DOHH2 (cell line): Measurements from ENCODE around the gene CFAP157.

ENCODE experiments used
- H3F3A ChIP-seq: fragments of 200-600 bp; sonication (generic), shearing (Covaris generic); 2 replicates; pipeline ENCODE4 v1.6.0; 2016; ENCODE audit warnings: antibody characterized with exemption, mild to moderate bottlenecking; ENCODE audit not compliant: control insufficient read depth, insufficient read depth
- H3K27ac ChIP-seq: fragments of 200-600 bp; sonication (generic); 2 replicates; pipeline ENCODE4 v1.5.1; 2014; ENCODE audit warnings: low read depth, mild to moderate bottlenecking, low read length, moderate library complexity
- H3K27me3 ChIP-seq: fragments of 200-600 bp; sonication (generic); 2 replicates; pipeline ENCODE4 v1.6.1; 2014; ENCODE audit warnings: mild to moderate bottlenecking, low read length, mixed read lengths; ENCODE audit not compliant: control insufficient read depth
- H3K36me3 ChIP-seq: fragments of 200-600 bp; sonication (generic); 2 replicates; pipeline ENCODE4 v1.6.1; 2014; ENCODE audit warnings: mild to moderate bottlenecking, low read length, moderate library complexity, mixed read lengths; ENCODE audit not compliant: control insufficient read depth
- H3K4me1 ChIP-seq: fragments of 200-600 bp; sonication (generic); 2 replicates; pipeline ENCODE4 v1.6.1; 2014; ENCODE audit warnings: mild to moderate bottlenecking, low read length, mixed read lengths; ENCODE audit not compliant: control insufficient read depth
- H3K4me2 ChIP-seq: fragments of 200-600 bp; sonication (generic); 2 replicates; pipeline ENCODE4 v1.6.0; 2014; ENCODE audit warnings: mild to moderate bottlenecking, low read length, moderate library complexity
- H3K4me3 ChIP-seq: fragments of 200-600 bp; sonication (generic); 2 replicates; pipeline ENCODE4 v1.5.1; 2014; ENCODE audit warnings: mild to moderate bottlenecking, low read length, mixed read lengths
- H3K79me2 ChIP-seq: fragments of 200-600 bp; sonication (generic); 2 replicates; pipeline ENCODE4 v1.6.1; 2014; ENCODE audit warnings: mild to moderate bottlenecking, low read length, mixed read lengths; ENCODE audit not compliant: control insufficient read depth
- H3K9me2 ChIP-seq: fragments of 200-600 bp; sonication (generic); replicated peaks from 2 replicates; pipeline ENCODE4 v1.6.1; 2014; ENCODE audit warnings: mild to moderate bottlenecking, low read length, mixed read lengths; ENCODE audit not compliant: control insufficient read depth
- H3K9me3 ChIP-seq: fragments of 200-600 bp; sonication (generic); 2 replicates; pipeline ENCODE4 v1.6.1; 2014; ENCODE audit warnings: antibody characterized with exemption, low read length, mixed read lengths; ENCODE audit not compliant: control insufficient read depth, insufficient read depth
- H4K20me1 ChIP-seq: fragments of 200-600 bp; sonication (generic); 2 replicates; pipeline ENCODE4 v1.6.0; 2014; ENCODE audit warnings: low read depth, mild to moderate bottlenecking, antibody characterized with exemption, low read length, moderate library complexity; ENCODE audit not compliant: control insufficient read depth, insufficient read depth
- CTCF ChIP-seq: fragments of 200-600 bp; sonication (generic); IDR thresholded peaks from one replicate; pipeline ENCODE4 v1.5.1; 2014; ENCODE audit warnings: antibody characterized with exemption, mild to moderate bottlenecking, low read depth, low read length; ENCODE audit not compliant: poor library complexity, severe bottlenecking
- EZH2phosphoT487 ChIP-seq: fragments of 200-600 bp; sonication (generic); IDR thresholded peaks from 2 replicates; pipeline ENCODE4 v1.6.1; 2017; ENCODE audit warnings: borderline replicate concordance, mild to moderate bottlenecking, antibody characterized with exemption, low read length, moderate library complexity, mixed read lengths

CFAP157 gene

GRCh38 chr9:127720031-127720864 lies 13.5 kb downstream of the CFAP157 start:
- Histone ChIP-seq H3K9me2 (no peaks in the 10 kb centered on the region), H3K27me3 (0 out of 2 replicates have a peak, but pooled peaks cover 3% of the 10 kb centered on the region), H4K20me1 (no peaks in the 10 kb centered on the region), H3K36me3 (no peaks in the 10 kb centered on the region), H3K9me3 (no peaks in the 10 kb centered on the region), H3F3A (no peaks in the 10 kb centered on the region), H3K4me3 (no peak overlapping the region), H3K27ac (no peak overlapping the region), H3K4me2 (no peak overlapping the region), H3K79me2 (no peaks in the 10 kb centered on the region), H3K4me1 (peaks cover 23% of the 10 kb centered on the region)
- TF ChIP-seq EZH2phosphoT487 (no peak), CTCF (no peak)

GRCh38 chr9:127720865-127721227 lies 14.1 kb downstream of the CFAP157 start:
- H3K79me2 ChIP-seq = no peaks in the 10 kb centered on the region
- H3K36me3 ChIP-seq = no peaks in the 10 kb centered on the region
- H3K9me2 ChIP-seq = no peaks in the 10 kb centered on the region

GRCh38 chr9:127721391-127721821 lies 14.6 kb downstream of the CFAP157 start:
- no peaks in the 10 kb centered on the region for H3K9me3 ChIP-seq
- H3K27me3 ChIP-seq = 0 out of 2 replicates have a peak, but pooled peaks cover 3% of the 10 kb centered on the region
- H3F3A ChIP-seq = no peaks in the 10 kb centered on the region
- H3K36me3 ChIP-seq = no peaks in the 10 kb centered on the region
- no peaks in the 10 kb centered on the region for H3K79me2 ChIP-seq
- H3K4me2 ChIP-seq = no peak overlapping the region
- H3K4me3 ChIP-seq = no peak overlapping the region
- no peak overlapping the region for H3K27ac ChIP-seq
- TF ChIP-seq CTCF = no peak
- no peak for TF ChIP-seq EZH2phosphoT487
- H3K9me2 ChIP-seq = no peaks in the 10 kb centered on the region
- H4K20me1 ChIP-seq = no peaks in the 10 kb centered on the region
- peaks cover 17% of the 10 kb centered on the region for H3K4me1 ChIP-seq

More at GRCh38 chr9:127720865-127721227, 14.1 kb downstream of the CFAP157 start:
- Histone ChIP-seq H3K9me3 (no peaks in the 10 kb centered on the region), H4K20me1 (no peaks in the 10 kb centered on the region), H3K4me2 (no peak overlapping the region), H3K4me1 (peaks cover 23% of the 10 kb centered on the region), H3K27ac (no peak overlapping the region), H3K4me3 (no peak overlapping the region), H3F3A (no peaks in the 10 kb centered on the region), H3K27me3 (0 out of 2 replicates have a peak, but pooled peaks cover 3% of the 10 kb centered on the region)
- TF ChIP-seq EZH2phosphoT487 (no peak), CTCF (no peak)
